HCT116 (cell line): Measurements from ENCODE around the gene APOOL.

Experiments used
- CEBPB ChIP-seq: IDR thresholded peaks from 2 replicates; pipeline ENCODE4 v1.6.1; 2012; ENCODE audit warnings: low read depth
- POLR2A ChIP-seq: IDR thresholded peaks from 2 replicates; pipeline ENCODE4 v1.7.0; 2011; ENCODE audit warnings: borderline replicate concordance; ENCODE audit not compliant: insufficient read depth, insufficient read length; ENCODE audit errors: extremely low read depth
- YY1 ChIP-seq: IDR thresholded peaks from 2 replicates; pipeline ENCODE4 v1.6.1; 2011; ENCODE audit warnings: low read length, low read depth, moderate library complexity, mild to moderate bottlenecking; ENCODE audit not compliant: insufficient replicate concordance; ENCODE audit errors: extremely low read depth
- TF ChIP-seq, protein P1 (sequence below), 3 experiments: fragments of 200-600 bp in 1 of 3; sonication (generic) in 1 of 3; IDR thresholded peaks in 2 of 3; conservative IDR thresholded peaks in 1 of 3; 2 replicates each; pipeline ENCODE4 v1.5.1; 2012 to 2017; ENCODE audit warnings: low read depth in 2 of 3, low read length in 2 of 3, antibody characterized with exemption in 1 of 3, borderline replicate concordance in 1 of 3, control low read depth in 1 of 3, mild to moderate bottlenecking in 1 of 3, mixed read lengths in 1 of 3, mixed run types in 1 of 3, moderate library complexity in 1 of 3; ENCODE audit not compliant: insufficient read depth in 1 of 3

DNA sequence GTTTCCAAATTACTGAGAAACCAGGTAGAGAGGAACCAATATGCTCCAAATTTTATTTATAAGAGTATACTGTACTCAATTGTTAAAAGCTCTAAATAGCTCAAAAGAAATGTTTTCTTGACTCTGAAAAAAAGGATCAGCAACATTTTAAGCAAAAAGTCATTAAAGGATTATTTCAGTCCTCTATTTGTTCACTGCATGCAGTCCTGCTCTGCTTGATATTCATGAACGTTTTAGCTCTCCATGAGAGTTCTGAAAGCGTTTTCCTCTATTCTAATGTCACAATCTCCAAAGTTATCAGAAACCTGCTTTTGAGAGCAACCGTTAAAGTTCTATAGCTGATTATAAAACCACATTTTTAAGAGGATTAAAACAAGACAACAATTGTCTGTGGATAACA is 110.5 kb downstream of the APOOL start:
- no peak for TF ChIP-seq CEBPB
- TF ChIP-seq YY1: no peak
- TF ChIP-seq, protein P1, sequence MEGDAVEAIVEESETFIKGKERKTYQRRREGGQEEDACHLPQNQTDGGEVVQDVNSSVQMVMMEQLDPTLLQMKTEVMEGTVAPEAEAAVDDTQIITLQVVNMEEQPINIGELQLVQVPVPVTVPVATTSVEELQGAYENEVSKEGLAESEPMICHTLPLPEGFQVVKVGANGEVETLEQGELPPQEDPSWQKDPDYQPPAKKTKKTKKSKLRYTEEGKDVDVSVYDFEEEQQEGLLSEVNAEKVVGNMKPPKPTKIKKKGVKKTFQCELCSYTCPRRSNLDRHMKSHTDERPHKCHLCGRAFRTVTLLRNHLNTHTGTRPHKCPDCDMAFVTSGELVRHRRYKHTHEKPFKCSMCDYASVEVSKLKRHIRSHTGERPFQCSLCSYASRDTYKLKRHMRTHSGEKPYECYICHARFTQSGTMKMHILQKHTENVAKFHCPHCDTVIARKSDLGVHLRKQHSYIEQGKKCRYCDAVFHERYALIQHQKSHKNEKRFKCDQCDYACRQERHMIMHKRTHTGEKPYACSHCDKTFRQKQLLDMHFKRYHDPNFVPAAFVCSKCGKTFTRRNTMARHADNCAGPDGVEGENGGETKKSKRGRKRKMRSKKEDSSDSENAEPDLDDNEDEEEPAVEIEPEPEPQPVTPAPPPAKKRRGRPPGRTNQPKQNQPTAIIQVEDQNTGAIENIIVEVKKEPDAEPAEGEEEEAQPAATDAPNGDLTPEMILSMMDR (IDR thresholded peaks at IDR 0.05 in 2 of 3, conservative IDR thresholded peaks at IDR 0.05 in 1 of 3; ENCODE audit: borderline replicate concordance in 1 of 3, insufficient read depth in 1 of 3, low read depth in 2 of 3, low read length in 2 of 3): no peak
- TF ChIP-seq POLR2A: no peak
